Colon (tissue), 2 donors: ENCODE measurements around the gene CBX2.

Experiments used
- FAIRE-seq: peaks from 2 replicates; lab custom pipeline; 2012; peaks lifted over from hg19 to GRCh38; lab: Jason Lieb, UNC
- donor health status: control.
- donor health status: control.

Gene CBX2

GRCh38 chr17:79800325-79801155, 22.6 kb downstream of the CBX2 start:
- no peak for FAIRE-seq

- no peak for FAIRE-seq
These were observed 23.4 kb downstream of the CBX2 start for GRCh38 chr17:79801156-79802038.

- no peak for FAIRE-seq
These were observed 24.2 kb downstream of the CBX2 start for GRCh38 chr17:79802039-79802735.

- no peak for FAIRE-seq
These were observed 24.9 kb downstream of the CBX2 start for GRCh38 chr17:79802736-79803420.

GRCh38 chr17:79803421-79803996, 25.6 kb downstream of the CBX2 start:
- FAIRE-seq: no peak

GRCh38 chr17:79803997-79804855, 26.3 kb downstream of the CBX2 start:
- FAIRE-seq: no peak

GRCh38 chr17:79804856-79805696, 27.1 kb downstream of the CBX2 start:
- FAIRE-seq: no peak

- FAIRE-seq: no peak
These were observed 28.5 kb downstream of the CBX2 start for GRCh38 chr17:79806446-79806760.

- FAIRE-seq: no peak
These were observed 29.1 kb downstream of the CBX2 start for GRCh38 chr17:79806863-79807720.

GRCh38 chr17:79808763-79809529, 31.0 kb downstream of the CBX2 start:
- FAIRE-seq: no peak

GRCh38 chr17:79809530-79810129, 31.7 kb downstream of the CBX2 start:
- FAIRE-seq: no peak

GRCh38 chr17:79810130-79811010, 32.4 kb downstream of the CBX2 start:
- FAIRE-seq: no peak

- no peak for FAIRE-seq
These were observed 33.3 kb downstream of the CBX2 start for GRCh38 chr17:79811011-79811867.

- FAIRE-seq: no peak
These were observed 34.0 kb downstream of the CBX2 start for GRCh38 chr17:79811868-79812352.
